Kasumi-1 (cell line): ENCODE measurements around the gene FOXP1.

ENCODE experiments used
- DNase-seq, 2 experiments: peaks; one replicate each; lab custom pipeline; 2025; lab: John Stamatoyannopoulos, UW

Gene FOXP1

GRCh38 chr3:71146673-71147072 is 436.9 kb downstream of the FOXP1 start:
- no peak for DNase-seq

GRCh38 chr3:71145954-71146353 is 437.6 kb downstream of the FOXP1 start:
- DNase-seq, result no peak

DNA sequence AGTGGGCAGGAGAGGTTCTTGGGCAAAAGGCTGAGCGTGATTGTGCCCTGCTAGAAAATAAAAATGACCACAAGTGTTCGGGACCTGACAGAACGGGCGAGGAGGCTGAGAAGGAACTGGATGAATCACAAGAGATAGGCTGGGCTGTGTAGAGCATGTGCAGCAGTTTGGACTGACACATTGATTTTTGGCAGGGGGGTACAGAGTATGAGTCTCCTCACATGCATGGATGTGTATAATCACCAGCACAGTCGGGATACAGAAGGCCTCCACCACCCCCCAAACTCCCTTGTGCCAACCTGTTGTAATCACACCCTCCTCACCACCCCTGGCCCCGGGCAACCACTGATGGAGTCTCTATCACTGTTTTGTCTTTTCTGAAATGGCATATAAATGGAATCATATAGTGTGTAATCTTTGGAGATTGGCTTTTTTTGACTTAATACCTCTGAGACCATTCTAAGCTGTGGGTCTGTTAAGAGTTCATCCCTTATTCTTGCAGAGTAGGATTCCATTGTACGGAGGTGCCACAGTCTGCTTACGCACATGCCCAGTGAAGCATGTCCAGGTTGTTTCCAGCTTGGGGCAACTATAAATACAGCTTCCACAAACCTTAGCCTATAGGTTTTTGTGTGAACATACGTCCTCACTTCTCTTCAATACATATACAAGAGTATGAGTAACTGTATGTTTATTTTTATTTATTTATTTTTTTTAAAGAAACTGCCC is 438.8 kb downstream of the FOXP1 start:
- no peak for DNase-seq

- no peak for DNase-seq
Observed at GRCh38 chr3:71143493-71143892, 440.0 kb downstream of the FOXP1 start.

- peak; percentile 95 to 96 for DNase-seq
Observed at GRCh38 chr3:71142441-71143161, 440.9 kb downstream of the FOXP1 start.

DNA sequence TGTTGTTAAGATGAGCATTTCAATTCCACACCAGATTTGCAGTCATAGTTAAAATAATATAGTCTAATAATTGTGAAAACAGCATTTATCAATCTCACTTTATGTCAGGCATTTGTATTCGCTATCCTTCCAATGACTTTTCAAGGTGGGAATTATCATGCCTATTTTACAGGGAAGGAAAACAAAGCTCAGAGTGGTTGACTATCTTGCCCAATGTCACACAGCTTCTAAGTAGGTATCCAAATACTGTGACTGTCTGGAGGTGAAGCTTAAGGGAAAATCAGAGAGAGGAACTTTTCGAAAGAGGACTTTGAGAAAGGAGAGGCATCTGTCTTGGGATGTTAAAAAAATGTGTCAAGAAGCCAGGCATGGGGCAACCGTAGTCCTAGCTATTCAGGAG is 443.1 kb downstream of the FOXP1 start:
- DNase-seq, result no peak

DNA sequence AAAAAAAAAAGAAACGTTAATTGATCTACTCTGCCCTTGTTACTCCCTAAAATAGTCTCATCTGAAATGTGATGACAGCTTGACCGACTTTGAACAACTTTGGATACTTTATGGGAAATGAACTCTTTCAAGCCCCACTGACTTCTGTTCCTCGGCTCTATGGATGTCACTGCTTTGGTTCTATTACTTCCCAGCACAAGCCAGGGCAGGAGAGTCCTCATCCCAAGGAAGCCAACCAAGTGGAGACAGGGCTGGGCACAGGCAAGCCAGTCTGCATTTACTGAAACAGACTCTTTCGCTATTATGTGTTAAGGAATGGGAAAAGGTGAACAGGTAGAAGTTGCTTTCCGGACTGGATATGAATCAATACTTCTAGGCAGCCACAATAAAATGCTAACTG is 444.0 kb downstream of the FOXP1 start:
- no peak for DNase-seq

DNA sequence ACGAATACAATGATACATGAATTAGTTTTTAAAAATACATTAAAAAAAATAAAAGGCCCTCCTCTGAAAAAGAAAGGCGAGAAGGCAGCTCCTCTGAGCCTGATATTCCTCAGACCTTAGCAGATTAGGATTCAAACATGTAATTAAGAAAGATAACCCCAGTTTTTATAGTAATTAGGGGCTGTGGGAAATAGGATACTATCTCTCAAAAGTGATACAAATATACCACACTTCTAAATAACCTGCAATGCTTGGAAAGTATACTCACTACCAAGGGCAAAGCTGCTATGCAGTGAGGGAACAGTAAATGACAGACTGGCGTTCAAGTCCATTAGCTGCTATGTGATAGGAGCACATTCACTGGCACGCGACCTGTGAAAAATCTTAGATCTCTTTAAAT is 445.1 kb downstream of the FOXP1 start:
- no peak for DNase-seq

DNA sequence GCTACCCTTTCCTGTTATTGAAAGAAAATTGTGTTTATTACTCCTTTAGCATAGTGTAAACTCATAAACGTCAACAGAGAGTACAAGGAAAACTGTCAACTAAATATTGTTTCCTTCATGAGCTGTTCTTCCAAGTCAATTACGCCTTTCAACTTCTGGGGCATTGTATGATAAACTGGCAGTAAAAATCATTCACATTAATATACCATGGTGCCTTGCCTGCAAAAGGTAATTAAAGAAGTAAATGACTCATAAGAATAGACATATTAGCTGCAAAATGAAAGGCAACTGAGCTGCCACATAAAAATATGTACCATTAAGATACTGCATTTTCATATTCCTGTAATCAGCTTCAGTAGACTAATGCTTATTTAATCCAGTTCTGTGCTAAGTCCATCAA is 447.3 kb downstream of the FOXP1 start:
- no peak for DNase-seq

DNA sequence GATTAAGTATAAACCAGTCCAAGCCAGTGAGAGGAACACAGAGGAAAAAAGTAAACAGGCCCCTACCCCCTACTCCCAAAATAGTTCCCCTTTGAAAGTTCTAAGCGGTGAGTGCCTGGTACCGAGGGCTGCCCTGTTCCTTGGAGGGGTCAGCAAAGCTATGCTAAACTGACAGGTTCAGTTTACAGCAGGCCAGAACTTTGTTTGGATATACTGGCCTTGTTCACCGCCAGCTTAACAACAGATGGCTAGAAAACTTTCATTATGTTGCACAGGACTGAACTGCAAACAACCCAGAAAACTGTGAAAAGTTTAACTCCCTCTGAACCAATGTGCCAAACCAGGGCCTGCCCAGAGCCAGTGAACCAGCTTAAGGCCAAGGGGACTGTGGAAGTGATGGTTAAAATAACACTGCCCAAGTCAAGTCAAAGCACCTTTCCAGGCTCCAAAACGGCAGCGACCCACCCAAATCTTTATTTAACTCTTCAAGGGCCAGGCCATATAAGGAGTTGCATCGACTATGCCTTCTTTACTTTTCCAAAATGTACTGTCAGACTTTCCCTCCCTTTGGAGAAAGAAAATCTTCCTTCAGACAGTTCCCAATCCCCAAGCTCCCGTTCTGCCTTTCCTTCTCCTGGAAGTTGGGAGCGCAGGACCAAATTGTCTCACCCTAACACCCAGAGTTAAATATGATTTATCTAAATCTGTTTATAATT is 448.0 kb downstream of the FOXP1 start:
- no peak for DNase-seq

GRCh38 chr3:71134521-71134920 is 449.0 kb downstream of the FOXP1 start:
- no peak for DNase-seq

- no peak for DNase-seq
Observed at GRCh38 chr3:71133865-71134264, 449.7 kb downstream of the FOXP1 start.

DNA sequence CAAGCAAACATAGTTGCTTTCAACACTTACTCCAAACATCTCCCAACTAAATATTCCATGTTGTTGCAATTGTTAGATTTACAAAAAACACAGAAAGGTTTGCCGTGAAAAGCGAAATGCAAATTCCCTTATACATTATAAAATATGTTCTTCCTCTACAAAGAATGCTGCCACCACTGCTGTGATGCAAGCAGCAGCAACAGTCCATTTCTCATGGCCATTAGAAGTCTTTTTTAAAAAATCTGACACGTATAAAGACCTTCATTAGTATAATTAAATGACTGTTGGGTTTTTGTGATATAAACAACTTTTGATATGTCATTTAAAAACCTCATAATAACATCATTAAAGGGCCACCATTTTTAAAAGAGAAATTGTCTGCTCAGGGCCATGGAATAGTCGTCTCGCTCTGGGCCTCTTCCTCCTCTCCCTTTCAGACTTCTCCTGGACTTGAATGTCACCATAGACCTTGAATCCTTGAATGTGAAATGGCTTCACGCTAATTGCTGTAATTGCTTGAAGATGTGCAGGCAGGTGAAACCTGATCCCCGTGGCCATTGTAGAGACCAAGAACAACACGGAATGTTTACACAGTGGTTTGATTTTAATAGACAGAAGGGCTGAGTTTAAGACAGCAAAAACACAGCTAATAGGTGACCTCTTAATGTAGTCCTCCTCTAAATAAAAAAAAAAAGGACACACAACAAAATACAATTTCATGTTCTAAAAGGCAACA is 450.4 kb downstream of the FOXP1 start:
- DNase-seq, result no peak

DNA sequence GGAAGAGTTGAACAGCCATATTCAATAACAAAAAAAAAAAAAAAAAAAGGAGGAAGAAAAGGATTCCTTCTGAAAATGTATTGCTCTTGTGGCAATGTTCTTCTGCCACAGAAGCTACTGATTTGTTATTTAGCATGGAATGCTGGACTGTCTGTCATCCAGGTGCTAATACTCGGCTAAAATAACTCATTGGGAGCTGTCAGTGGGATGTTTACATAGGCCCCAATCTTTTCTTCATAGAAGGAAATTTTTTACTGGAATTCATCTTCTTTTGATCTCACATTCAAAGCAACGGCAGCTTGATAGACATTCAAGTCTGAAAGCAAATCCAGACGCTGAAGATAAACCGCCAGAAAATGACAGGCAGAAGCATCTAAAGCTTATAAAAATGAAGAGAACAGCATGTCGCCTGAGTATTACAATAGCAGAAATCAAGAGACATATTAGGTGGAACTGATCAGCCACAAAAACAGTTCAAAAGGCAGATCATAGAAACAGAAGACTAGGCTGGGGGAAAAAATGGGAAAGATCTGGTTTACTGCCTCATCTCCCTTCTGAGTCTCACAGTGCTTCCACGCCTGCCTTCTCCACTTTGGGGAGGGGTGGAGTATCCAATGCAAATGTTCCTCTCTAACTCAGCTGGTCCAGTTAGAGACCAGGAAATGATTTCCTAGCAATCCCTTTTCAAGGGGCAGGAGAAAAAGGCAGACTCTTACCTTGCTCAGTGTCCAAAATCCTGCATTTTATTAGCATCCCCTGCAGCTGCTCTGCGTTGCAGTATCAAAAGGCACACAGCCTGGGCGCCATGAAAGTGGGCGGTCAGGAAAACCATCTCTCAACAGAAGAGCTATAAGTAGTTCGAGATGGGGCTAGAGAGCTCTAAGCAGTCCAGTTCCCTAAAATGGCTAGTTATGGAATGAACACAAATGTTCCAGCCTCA is 451.9 kb downstream of the FOXP1 start:
- peak; percentile 24 to 30 for DNase-seq

- peak; percentile 85 for DNase-seq
Observed at GRCh38 chr3:71130471-71131374, 452.8 kb downstream of the FOXP1 start.

DNA sequence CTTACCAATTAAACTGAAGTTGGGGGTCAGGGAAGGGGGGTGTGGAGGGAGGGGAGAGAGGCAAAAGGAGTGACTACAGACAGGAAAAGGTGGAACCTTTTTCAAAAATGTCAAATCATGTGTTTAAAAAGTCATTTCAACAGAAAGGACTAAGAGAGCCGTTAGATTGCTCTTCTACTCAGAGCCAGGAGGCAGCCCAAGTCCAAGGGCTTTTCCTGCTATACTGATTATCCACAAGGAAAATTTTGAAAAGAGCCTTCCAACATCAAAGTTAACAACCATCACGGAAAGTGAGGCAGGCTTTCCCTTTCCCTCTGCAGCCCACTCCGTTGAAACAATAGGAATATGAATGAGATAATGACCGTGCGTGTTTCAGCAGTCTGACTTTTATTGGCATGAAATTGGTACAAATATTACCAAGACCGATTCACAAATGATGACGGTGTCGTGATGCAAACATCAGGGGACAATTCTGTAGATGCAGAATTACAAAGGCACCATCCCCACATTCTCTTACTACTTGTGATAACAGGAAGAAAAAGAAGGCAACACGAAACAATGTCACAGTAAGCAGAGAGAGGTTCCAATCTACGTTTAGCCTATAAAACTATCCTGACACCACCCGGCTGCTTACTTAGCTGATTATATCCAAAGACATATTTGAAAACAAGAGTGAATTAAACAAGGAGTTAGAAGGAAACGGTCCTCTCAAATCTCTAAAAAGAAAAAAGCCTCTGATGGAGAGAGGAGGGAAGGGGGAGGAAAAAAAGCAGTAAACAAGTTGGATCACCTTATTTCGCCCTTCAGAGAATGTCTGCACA is 453.7 kb downstream of the FOXP1 start:
- peak in 1 of 2 experiments; percentile 41 for DNase-seq

GRCh38 chr3:71128961-71129360 is 454.6 kb downstream of the FOXP1 start:
- DNase-seq, result no peak

GRCh38 chr3:71127844-71128243 is 455.7 kb downstream of the FOXP1 start:
- no peak for DNase-seq
